CD14-positive monocyte (primary cell): ENCODE data around the gene KRT73. TPM values are rescaled to one million over a fixed set of nuclear protein-coding genes. Genes with fewer than 3 reads are reported as not detected.

ENCODE experiments used
- DNase-seq, 3 donors: peaks; one replicate each; pipeline ENCODE4 v3.0.0-alpha.2; 2011 to 2022
- H2AFZ ChIP-seq: 2 replicates; pipeline ENCODE4 v1.6.0; 2012; ENCODE audit warnings: mild to moderate bottlenecking, low read depth, low read length, inconsistent platforms; ENCODE audit not compliant: insufficient read depth, poor library complexity, severe bottlenecking
- H3K27ac ChIP-seq, 2 donors: 1 replicate in 1 of 2; 2 replicates in 1 of 2; pipeline ENCODE4 v1.5.1; 2012 to 2013; ENCODE audit warnings: low read length in 2 of 2, control low read depth in 1 of 2, inconsistent platforms in 1 of 2, low read depth in 1 of 2, mild to moderate bottlenecking in 1 of 2
- H3K27me3 ChIP-seq, 2 donors: one replicate each; pipeline versions ENCODE4 v1.6.0 to v1.6.1; 2011 to 2013; ENCODE audit warnings: low read length in 2 of 2; ENCODE audit not compliant: control insufficient read depth in 2 of 2, insufficient read depth in 2 of 2
- H3K36me3 ChIP-seq, 2 donors: replicated peaks in 1 of 2; 1 replicate in 1 of 2; 2 replicates in 1 of 2; pipeline versions ENCODE4 v1.5.1 to v1.6.1; 2012 to 2013; ENCODE audit warnings: low read length in 2 of 2, control low read depth in 1 of 2, inconsistent platforms in 1 of 2, mild to moderate bottlenecking in 1 of 2; ENCODE audit not compliant: insufficient read depth in 2 of 2, control insufficient read depth in 1 of 2
- H3K4me1 ChIP-seq, 2 donors: 1 replicate in 1 of 2; 2 replicates in 1 of 2; pipeline versions ENCODE4 v1.5.1 to v1.6.1; 2012 to 2013; ENCODE audit warnings: low read length in 2 of 2, control low read depth in 1 of 2, inconsistent platforms in 1 of 2, mild to moderate bottlenecking in 1 of 2, moderate library complexity in 1 of 2; ENCODE audit not compliant: insufficient read depth in 2 of 2, control insufficient read depth in 1 of 2
- H3K4me2 ChIP-seq: replicated peaks from 2 replicates; pipeline ENCODE3; 2012; ENCODE audit warnings: low read length, moderate library complexity, mild to moderate bottlenecking; ENCODE audit not compliant: poor library complexity, severe bottlenecking; ENCODE audit errors: extremely low read depth
- H3K4me3 ChIP-seq, 3 experiments: fragments of 200-600 bp in 1 of 3; sonication (generic) in 1 of 3; replicated peaks in 1 of 3; 1 replicate in 2 of 3; 2 replicates in 1 of 3; pipeline ENCODE4 v1.5.1; 2011 to 2013; ENCODE audit warnings: low read length in 3 of 3, mild to moderate bottlenecking in 3 of 3, control low read depth in 2 of 3, low read depth in 2 of 3, inconsistent platforms in 1 of 3, moderate library complexity in 1 of 3
- H3K79me2 ChIP-seq: 2 replicates; pipeline ENCODE4 v1.6.0; 2012; ENCODE audit warnings: mild to moderate bottlenecking, control low read depth, inconsistent platforms, low read length, moderate library complexity; ENCODE audit not compliant: insufficient read depth
- H3K9ac ChIP-seq: 2 replicates; pipeline ENCODE4 v1.6.0; 2017; ENCODE audit warnings: low read length, mild to moderate bottlenecking; ENCODE audit not compliant: insufficient read depth, poor library complexity, severe bottlenecking
- H3K9me3 ChIP-seq, 2 donors: replicated peaks in 1 of 2; 1 replicate in 1 of 2; 2 replicates in 1 of 2; pipeline versions ENCODE4 v1.5.1 to v1.6.1; 2012 to 2013; ENCODE audit warnings: low read length in 2 of 2, control low read depth in 1 of 2; ENCODE audit not compliant: control insufficient read depth in 1 of 2, insufficient read depth in 1 of 2
- H4K20me1 ChIP-seq: 2 replicates; pipeline ENCODE4 v1.6.0; 2012; ENCODE audit warnings: mild to moderate bottlenecking, low read length, control low read depth, moderate library complexity; ENCODE audit not compliant: insufficient read depth
- H3K27ac Mint-ChIP-seq, 7 donors: one replicate each; pipeline ENCODE4 v1.8.0; 2020; ENCODE audit warnings: mild to moderate bottlenecking in 7 of 7, mixed read lengths in 7 of 7, moderate library complexity in 6 of 7, inconsistent platforms in 2 of 7
- H3K27me3 Mint-ChIP-seq, 3 donors: one replicate each; pipeline ENCODE4 v1.8.0; 2021 to 2022; ENCODE audit warnings: low read depth in 3 of 3, mild to moderate bottlenecking in 3 of 3, mixed read lengths in 3 of 3, moderate library complexity in 3 of 3, inconsistent platforms in 1 of 3
- H3K36me3 Mint-ChIP-seq, 2 donors: one replicate each; pipeline ENCODE4 v1.8.0; 2020; ENCODE audit warnings: mixed read lengths in 2 of 2, inconsistent platforms in 1 of 2, mild to moderate bottlenecking in 1 of 2
- H3K4me1 Mint-ChIP-seq: one replicate; pipeline ENCODE4 v1.8.0; 2020; ENCODE audit warnings: mild to moderate bottlenecking, mixed read lengths
- H3K4me3 Mint-ChIP-seq, 2 donors: one replicate each; pipeline ENCODE4 v1.8.0; 2020; ENCODE audit warnings: mild to moderate bottlenecking in 2 of 2, mixed read lengths in 2 of 2, moderate library complexity in 1 of 2
- H3K9me3 Mint-ChIP-seq, 7 donors: one replicate each; pipeline ENCODE4 v1.8.0; 2020 to 2022; ENCODE audit warnings: mixed read lengths in 7 of 7, mild to moderate bottlenecking in 6 of 7, moderate library complexity in 6 of 7, inconsistent platforms in 2 of 7
- WGBS: methylation state at CpG from one replicate; pipeline ENCODE4 v1.1.5; 2013; ENCODE audit warnings: missing lambda C conversion rate; ENCODE audit not compliant: insufficient coverage; 5-methylcytosine and 5-hydroxymethylcytosine counted together
- intact Hi-C, 2 donors: fragments of 100-400 bp; cut with micrococcal nuclease; formaldehyde crosslinking; loops; one replicate each; pipeline versions ENCODE4 v1.15.0 to v1.15.1; 2023
- polyA plus RNA-seq, 3 donors: library from polyadenylated mRNA; depleted of rRNA in 1 of 3; unstranded in 2 of 3; stranded (reverse) in 1 of 3; fragments of 300-500 nt in 2 of 3; fragments of >200 nt in 1 of 3; fragmentation: Illumina TruSeq in 2 of 3; gene quantifications; 1 replicate in 2 of 3; 2 replicates in 1 of 3; pipeline ENCODE4 v1.2.3, GENCODE V29; 2012 to 2021
- TF ChIP-seq, protein P1 (sequence below): fragments of 200-600 bp; IDR thresholded peaks from one replicate; pipeline ENCODE4 v1.8.0; 2022; ENCODE audit warnings: antibody characterized with exemption, mild to moderate bottlenecking

The KRT73 gene
- polyA plus RNA-seq, 3 donors: not detected

DNA sequence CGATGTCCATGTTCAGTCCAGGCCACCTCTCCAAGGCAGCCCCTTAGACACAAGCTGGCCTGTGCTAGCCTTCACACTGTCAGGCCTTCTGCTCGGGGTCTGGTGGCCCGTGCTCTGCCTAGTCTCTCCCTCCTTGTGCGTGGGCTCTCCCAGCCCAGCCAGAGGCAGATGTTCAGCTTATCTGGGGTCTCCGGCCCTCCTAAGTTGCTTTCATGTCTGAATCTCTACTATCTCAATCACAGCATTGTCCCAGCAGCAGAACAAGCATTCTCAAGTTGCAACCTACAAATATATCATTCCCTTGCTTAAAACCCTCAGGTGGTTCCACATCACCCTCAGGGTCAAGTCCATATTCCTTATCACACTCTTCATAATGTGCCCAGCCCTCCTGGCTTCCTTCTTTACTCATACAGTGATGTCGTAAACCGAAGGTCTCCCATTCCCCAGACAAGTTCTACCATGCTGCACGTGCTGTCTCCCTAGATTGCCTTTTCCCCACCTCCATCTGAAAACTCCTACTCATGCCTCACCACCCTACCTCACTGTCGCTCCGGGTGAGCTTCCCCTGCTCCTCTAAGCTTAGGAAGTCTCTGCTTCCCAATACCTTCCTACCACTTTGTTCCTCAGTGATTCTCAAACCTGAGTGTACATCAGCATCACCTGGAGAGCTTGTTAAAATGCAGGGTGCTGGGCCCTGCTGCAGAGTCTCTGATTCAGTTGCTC lies 1.5 kb downstream of the KRT73 start:
- H3K4me2 ChIP-seq: no peak overlapping the region
- intact Hi-C loops: no loop called here

DNA sequence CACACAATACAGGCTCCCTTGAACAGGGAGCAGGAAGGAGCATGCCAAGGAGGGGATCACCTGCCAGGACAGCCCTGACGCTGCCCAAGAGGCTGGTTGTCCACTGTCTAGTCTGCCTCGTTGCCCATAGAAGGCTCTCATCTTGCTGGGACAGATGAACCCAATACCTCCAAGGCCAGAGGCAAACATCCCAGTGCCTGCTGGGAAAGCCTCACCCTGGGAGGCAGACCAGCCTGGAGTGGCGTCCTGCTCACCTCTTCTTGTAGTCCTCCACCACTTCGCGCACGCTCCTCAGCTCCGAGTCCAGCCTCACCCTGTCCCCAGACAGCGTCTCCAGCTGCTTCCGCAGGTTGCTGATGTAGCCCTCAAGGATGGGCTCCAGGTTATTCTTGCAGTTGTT lies 2.4 kb downstream of the KRT73 start:
- no peak overlapping the region for H2AFZ ChIP-seq
- WGBS: 80% methylated on average over 9 of the region's 9 CpGs
- no peak overlapping the region for H3K4me2 ChIP-seq
- no peaks in the 10 kb centered on the region for H3K27me3 ChIP-seq
- H3K79me2 ChIP-seq: no peaks in the 10 kb centered on the region
- H3K27ac ChIP-seq: no peak overlapping the region
- H3K4me1 ChIP-seq: peaks cover 10% of the 10 kb centered on the region in 2 donors
- no peaks in the 10 kb centered on the region for H3K36me3 ChIP-seq
- peaks cover 0 to 3% (median 0%) of the 10 kb centered on the region in 7 donors for H3K9me3 Mint-ChIP-seq
- H3K27me3 Mint-ChIP-seq: peaks cover under 1 to 2% (median 2%) of the 10 kb centered on the region in 3 donors
- intact Hi-C loops: no loop called here
- H3K27ac Mint-ChIP-seq: peak overlapping the region in 2 of 7 donors; percentile 61 to 88
- no peak for DNase-seq
- peaks cover 6% of the 10 kb centered on the region for H3K4me1 Mint-ChIP-seq
- H3K9ac ChIP-seq: no peak overlapping the region
- no peaks in the 10 kb centered on the region for H3K9me3 ChIP-seq
- no peak overlapping the region for H3K4me3 Mint-ChIP-seq
- no peaks in the 10 kb centered on the region for H3K36me3 Mint-ChIP-seq
- TF ChIP-seq, protein P1, sequence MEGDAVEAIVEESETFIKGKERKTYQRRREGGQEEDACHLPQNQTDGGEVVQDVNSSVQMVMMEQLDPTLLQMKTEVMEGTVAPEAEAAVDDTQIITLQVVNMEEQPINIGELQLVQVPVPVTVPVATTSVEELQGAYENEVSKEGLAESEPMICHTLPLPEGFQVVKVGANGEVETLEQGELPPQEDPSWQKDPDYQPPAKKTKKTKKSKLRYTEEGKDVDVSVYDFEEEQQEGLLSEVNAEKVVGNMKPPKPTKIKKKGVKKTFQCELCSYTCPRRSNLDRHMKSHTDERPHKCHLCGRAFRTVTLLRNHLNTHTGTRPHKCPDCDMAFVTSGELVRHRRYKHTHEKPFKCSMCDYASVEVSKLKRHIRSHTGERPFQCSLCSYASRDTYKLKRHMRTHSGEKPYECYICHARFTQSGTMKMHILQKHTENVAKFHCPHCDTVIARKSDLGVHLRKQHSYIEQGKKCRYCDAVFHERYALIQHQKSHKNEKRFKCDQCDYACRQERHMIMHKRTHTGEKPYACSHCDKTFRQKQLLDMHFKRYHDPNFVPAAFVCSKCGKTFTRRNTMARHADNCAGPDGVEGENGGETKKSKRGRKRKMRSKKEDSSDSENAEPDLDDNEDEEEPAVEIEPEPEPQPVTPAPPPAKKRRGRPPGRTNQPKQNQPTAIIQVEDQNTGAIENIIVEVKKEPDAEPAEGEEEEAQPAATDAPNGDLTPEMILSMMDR: no peak
- no peak overlapping the region for H3K4me3 ChIP-seq
- H4K20me1 ChIP-seq: no peaks in the 10 kb centered on the region

More for the DNA sequence above, 1.5 kb downstream of the KRT73 start:
- Histone ChIP-seq H3K27ac (no peak overlapping the region), H3K9me3 (no peaks in the 10 kb centered on the region), H3K9ac (peak overlapping the region; percentile 19), H3K36me3 (no peaks in the 10 kb centered on the region), H2AFZ (no peak overlapping the region), H4K20me1 (no peaks in the 10 kb centered on the region), H3K79me2 (no peaks in the 10 kb centered on the region), H3K4me1 (peaks cover 10% of the 10 kb centered on the region in 2 donors), H3K4me3 (no peak overlapping the region), H3K27me3 (no peaks in the 10 kb centered on the region)
- 97% methylated on average over 8 of the region's 10 CpGs for WGBS
- Mint-ChIP-seq H3K36me3 (no peaks in the 10 kb centered on the region), H3K27me3 (peaks cover 0 to 3% (median 2%) of the 10 kb centered on the region in 3 donors), H3K9me3 (peaks cover 0 to 3% (median 0%) of the 10 kb centered on the region in 7 donors), H3K27ac (no peak overlapping the region), H3K4me1 (peaks cover 6% of the 10 kb centered on the region), H3K4me3 (peak overlapping the region in 1 of 2 donors; percentile 0)
- DNase-seq: no peak
- TF ChIP-seq, protein P1: no peak
